CD14-positive monocyte (primary cell): ENCODE measurements around the gene C16orf96. TPM values are rescaled to one million over a fixed set of nuclear protein-coding genes. Genes with fewer than 3 reads are reported as not detected.

Source experiments
- DNase-seq, 3 donors: peaks; one replicate each; pipeline ENCODE4 v3.0.0-alpha.2; 2011 to 2022
- H2AFZ ChIP-seq: 2 replicates; pipeline ENCODE4 v1.6.0; 2012; ENCODE audit warnings: mild to moderate bottlenecking, low read depth, low read length, inconsistent platforms; ENCODE audit not compliant: insufficient read depth, poor library complexity, severe bottlenecking
- H3K27ac ChIP-seq, 2 donors: 1 replicate in 1 of 2; 2 replicates in 1 of 2; pipeline ENCODE4 v1.5.1; 2012 to 2013; ENCODE audit warnings: low read length in 2 of 2, control low read depth in 1 of 2, inconsistent platforms in 1 of 2, low read depth in 1 of 2, mild to moderate bottlenecking in 1 of 2
- H3K27me3 ChIP-seq, 2 donors: one replicate each; pipeline versions ENCODE4 v1.6.0 to v1.6.1; 2011 to 2013; ENCODE audit warnings: low read length in 2 of 2; ENCODE audit not compliant: control insufficient read depth in 2 of 2, insufficient read depth in 2 of 2
- H3K36me3 ChIP-seq, 2 donors: replicated peaks in 1 of 2; 1 replicate in 1 of 2; 2 replicates in 1 of 2; pipeline versions ENCODE4 v1.5.1 to v1.6.1; 2012 to 2013; ENCODE audit warnings: low read length in 2 of 2, control low read depth in 1 of 2, inconsistent platforms in 1 of 2, mild to moderate bottlenecking in 1 of 2; ENCODE audit not compliant: insufficient read depth in 2 of 2, control insufficient read depth in 1 of 2
- H3K4me1 ChIP-seq, 2 donors: 1 replicate in 1 of 2; 2 replicates in 1 of 2; pipeline versions ENCODE4 v1.5.1 to v1.6.1; 2012 to 2013; ENCODE audit warnings: low read length in 2 of 2, control low read depth in 1 of 2, inconsistent platforms in 1 of 2, mild to moderate bottlenecking in 1 of 2, moderate library complexity in 1 of 2; ENCODE audit not compliant: insufficient read depth in 2 of 2, control insufficient read depth in 1 of 2
- H3K4me2 ChIP-seq: replicated peaks from 2 replicates; pipeline ENCODE3; 2012; ENCODE audit warnings: low read length, moderate library complexity, mild to moderate bottlenecking; ENCODE audit not compliant: poor library complexity, severe bottlenecking; ENCODE audit errors: extremely low read depth
- H3K4me3 ChIP-seq, 3 experiments: fragments of 200-600 bp in 1 of 3; sonication (generic) in 1 of 3; replicated peaks in 1 of 3; 1 replicate in 2 of 3; 2 replicates in 1 of 3; pipeline ENCODE4 v1.5.1; 2011 to 2013; ENCODE audit warnings: low read length in 3 of 3, mild to moderate bottlenecking in 3 of 3, control low read depth in 2 of 3, low read depth in 2 of 3, inconsistent platforms in 1 of 3, moderate library complexity in 1 of 3
- H3K79me2 ChIP-seq: 2 replicates; pipeline ENCODE4 v1.6.0; 2012; ENCODE audit warnings: mild to moderate bottlenecking, control low read depth, inconsistent platforms, low read length, moderate library complexity; ENCODE audit not compliant: insufficient read depth
- H3K9ac ChIP-seq: 2 replicates; pipeline ENCODE4 v1.6.0; 2017; ENCODE audit warnings: low read length, mild to moderate bottlenecking; ENCODE audit not compliant: insufficient read depth, poor library complexity, severe bottlenecking
- H3K9me3 ChIP-seq, 2 donors: replicated peaks in 1 of 2; 1 replicate in 1 of 2; 2 replicates in 1 of 2; pipeline versions ENCODE4 v1.5.1 to v1.6.1; 2012 to 2013; ENCODE audit warnings: low read length in 2 of 2, control low read depth in 1 of 2; ENCODE audit not compliant: control insufficient read depth in 1 of 2, insufficient read depth in 1 of 2
- H4K20me1 ChIP-seq: 2 replicates; pipeline ENCODE4 v1.6.0; 2012; ENCODE audit warnings: mild to moderate bottlenecking, low read length, control low read depth, moderate library complexity; ENCODE audit not compliant: insufficient read depth
- H3K27ac Mint-ChIP-seq, 7 donors: one replicate each; pipeline ENCODE4 v1.8.0; 2020; ENCODE audit warnings: mild to moderate bottlenecking in 7 of 7, mixed read lengths in 7 of 7, moderate library complexity in 6 of 7, inconsistent platforms in 2 of 7
- H3K27me3 Mint-ChIP-seq, 3 donors: one replicate each; pipeline ENCODE4 v1.8.0; 2021 to 2022; ENCODE audit warnings: low read depth in 3 of 3, mild to moderate bottlenecking in 3 of 3, mixed read lengths in 3 of 3, moderate library complexity in 3 of 3, inconsistent platforms in 1 of 3
- H3K36me3 Mint-ChIP-seq, 2 donors: one replicate each; pipeline ENCODE4 v1.8.0; 2020; ENCODE audit warnings: mixed read lengths in 2 of 2, inconsistent platforms in 1 of 2, mild to moderate bottlenecking in 1 of 2
- H3K4me1 Mint-ChIP-seq: one replicate; pipeline ENCODE4 v1.8.0; 2020; ENCODE audit warnings: mild to moderate bottlenecking, mixed read lengths
- H3K4me3 Mint-ChIP-seq, 2 donors: one replicate each; pipeline ENCODE4 v1.8.0; 2020; ENCODE audit warnings: mild to moderate bottlenecking in 2 of 2, mixed read lengths in 2 of 2, moderate library complexity in 1 of 2
- H3K9me3 Mint-ChIP-seq, 7 donors: one replicate each; pipeline ENCODE4 v1.8.0; 2020 to 2022; ENCODE audit warnings: mixed read lengths in 7 of 7, mild to moderate bottlenecking in 6 of 7, moderate library complexity in 6 of 7, inconsistent platforms in 2 of 7
- WGBS: methylation state at CpG from one replicate; pipeline ENCODE4 v1.1.5; 2013; ENCODE audit warnings: missing lambda C conversion rate; ENCODE audit not compliant: insufficient coverage; 5-methylcytosine and 5-hydroxymethylcytosine counted together
- intact Hi-C, 2 donors: fragments of 100-400 bp; cut with micrococcal nuclease; formaldehyde crosslinking; loops; one replicate each; pipeline versions ENCODE4 v1.15.0 to v1.15.1; 2023
- polyA plus RNA-seq, 3 donors: library from polyadenylated mRNA; depleted of rRNA in 1 of 3; unstranded in 2 of 3; stranded (reverse) in 1 of 3; fragments of 300-500 nt in 2 of 3; fragments of >200 nt in 1 of 3; fragmentation: Illumina TruSeq in 2 of 3; gene quantifications; 1 replicate in 2 of 3; 2 replicates in 1 of 3; pipeline ENCODE4 v1.2.3, GENCODE V29; 2012 to 2021
- TF ChIP-seq, protein P1 (sequence below): fragments of 200-600 bp; IDR thresholded peaks from one replicate; pipeline ENCODE4 v1.8.0; 2022; ENCODE audit warnings: antibody characterized with exemption, mild to moderate bottlenecking

C16orf96 gene
- polyA plus RNA-seq, 3 donors = 0.13 TPM; not detected in 2

DNA sequence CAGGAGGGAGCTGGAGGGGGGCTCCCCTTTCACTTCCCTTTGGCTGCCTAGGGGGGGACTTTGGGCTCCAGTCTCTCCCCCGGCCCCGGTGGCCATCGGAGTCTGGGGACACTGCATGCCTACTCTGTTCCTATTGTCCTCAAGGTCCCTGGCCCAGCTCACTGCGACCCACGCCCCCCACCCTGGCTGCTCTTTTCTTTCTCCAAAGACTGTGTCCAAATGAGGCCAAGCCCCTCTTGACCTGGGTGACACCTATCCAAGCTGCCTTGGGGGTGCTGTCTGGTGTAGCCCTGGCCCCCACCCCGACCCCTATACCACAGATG, 45.7 kb downstream of the C16orf96 start:
- no peak overlapping the region for H3K9ac ChIP-seq
- DNase-seq = no peak
- no peaks in the 10 kb centered on the region for H3K27me3 ChIP-seq
- Mint-ChIP-seq H3K4me3 (no peak overlapping the region), H3K27ac (peak overlapping the region in 1 of 7 donors; percentile 15), H3K27me3 (peaks cover 1 to 4% (median 4%) of the 10 kb centered on the region in 3 donors), H3K36me3 (no peaks in the 10 kb centered on the region), H3K9me3 (peaks cover 0 to 1% (median 0%) of the 10 kb centered on the region in 7 donors), H3K4me1 (peaks cover 5% of the 10 kb centered on the region)
- no peaks in the 10 kb centered on the region for H3K9me3 ChIP-seq
- H3K79me2 ChIP-seq = no peaks in the 10 kb centered on the region
- no peak overlapping the region for H3K27ac ChIP-seq
- WGBS = 76% methylated on average over 5 of the region's 6 CpGs
- no peaks in the 10 kb centered on the region for H4K20me1 ChIP-seq
- H3K4me3 ChIP-seq = no peak overlapping the region
- H3K4me1 ChIP-seq = no peaks in the 10 kb centered on the region
- no peak overlapping the region for H2AFZ ChIP-seq
- intact Hi-C loops = no loop called here
- H3K4me2 ChIP-seq = no peak overlapping the region
- H3K36me3 ChIP-seq = no peaks in the 10 kb centered on the region
- TF ChIP-seq, protein P1, sequence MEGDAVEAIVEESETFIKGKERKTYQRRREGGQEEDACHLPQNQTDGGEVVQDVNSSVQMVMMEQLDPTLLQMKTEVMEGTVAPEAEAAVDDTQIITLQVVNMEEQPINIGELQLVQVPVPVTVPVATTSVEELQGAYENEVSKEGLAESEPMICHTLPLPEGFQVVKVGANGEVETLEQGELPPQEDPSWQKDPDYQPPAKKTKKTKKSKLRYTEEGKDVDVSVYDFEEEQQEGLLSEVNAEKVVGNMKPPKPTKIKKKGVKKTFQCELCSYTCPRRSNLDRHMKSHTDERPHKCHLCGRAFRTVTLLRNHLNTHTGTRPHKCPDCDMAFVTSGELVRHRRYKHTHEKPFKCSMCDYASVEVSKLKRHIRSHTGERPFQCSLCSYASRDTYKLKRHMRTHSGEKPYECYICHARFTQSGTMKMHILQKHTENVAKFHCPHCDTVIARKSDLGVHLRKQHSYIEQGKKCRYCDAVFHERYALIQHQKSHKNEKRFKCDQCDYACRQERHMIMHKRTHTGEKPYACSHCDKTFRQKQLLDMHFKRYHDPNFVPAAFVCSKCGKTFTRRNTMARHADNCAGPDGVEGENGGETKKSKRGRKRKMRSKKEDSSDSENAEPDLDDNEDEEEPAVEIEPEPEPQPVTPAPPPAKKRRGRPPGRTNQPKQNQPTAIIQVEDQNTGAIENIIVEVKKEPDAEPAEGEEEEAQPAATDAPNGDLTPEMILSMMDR = no peak

DNA sequence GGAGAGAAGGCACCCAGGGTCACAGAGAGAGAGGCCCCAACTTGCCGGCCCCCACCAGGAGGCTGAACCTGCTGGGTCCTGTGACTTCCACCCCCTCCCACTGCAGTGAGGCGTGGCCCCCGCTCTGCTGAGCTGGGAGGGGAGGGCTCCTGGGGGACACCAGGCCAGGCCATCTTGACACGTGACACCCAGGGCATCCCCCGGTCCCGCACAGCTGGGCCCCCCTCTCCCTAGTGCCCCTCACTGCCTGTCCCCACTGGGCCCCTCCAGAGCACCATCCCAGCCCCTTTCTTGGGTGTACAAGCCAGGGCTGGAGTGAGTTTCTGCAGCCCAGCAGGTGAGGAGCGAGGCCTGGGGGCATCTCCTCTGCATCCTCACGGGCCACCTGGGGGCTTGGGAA, 46.2 kb downstream of the C16orf96 start:
- Histone ChIP-seq H4K20me1 (peaks cover under 1% of the 10 kb centered on the region), H3K36me3 (peaks cover 1 to 4% of the 10 kb centered on the region in 2 donors), H3K27ac (no peak overlapping the region), H3K9ac (no peak overlapping the region), H3K79me2 (no peaks in the 10 kb centered on the region), H2AFZ (no peak overlapping the region), H3K4me2 (no peak overlapping the region), H3K9me3 (no peaks in the 10 kb centered on the region), H3K27me3 (no peaks in the 10 kb centered on the region), H3K4me1 (no peaks in the 10 kb centered on the region), H3K4me3 (no peak overlapping the region)
- no peak for DNase-seq
- H3K27me3 Mint-ChIP-seq = peaks cover 1 to 4% (median 4%) of the 10 kb centered on the region in 3 donors
- TF ChIP-seq, protein P1 = no peak
- no peak overlapping the region for H3K4me3 Mint-ChIP-seq
- intact Hi-C loops = no loop called here
- H3K36me3 Mint-ChIP-seq = peaks cover 1 to 5% of the 10 kb centered on the region in 2 donors
- no peaks in the 10 kb centered on the region for H3K9me3 Mint-ChIP-seq
- peak overlapping the region in 1 of 7 donors; percentile 15 for H3K27ac Mint-ChIP-seq
- H3K4me1 Mint-ChIP-seq = peaks cover 5% of the 10 kb centered on the region
- no CpG with 5 or more reads among the region's 8 CpGs for WGBS
